GM10266 (cell line): Measurements from ENCODE around the gene C11orf65.

Experiments used
- DNase-seq: peaks from one replicate; pipeline ENCODE4 v3.0.0; 2012; ENCODE audit errors: extremely low spot score
- CTCF ChIP-seq: IDR thresholded peaks from 2 replicates; pipeline ENCODE4 v1.5.1; 2012; ENCODE audit warnings: mild to moderate bottlenecking, low read depth; ENCODE audit not compliant: control insufficient read depth, insufficient read depth; ENCODE audit errors: missing control alignments

Gene C11orf65

DNA sequence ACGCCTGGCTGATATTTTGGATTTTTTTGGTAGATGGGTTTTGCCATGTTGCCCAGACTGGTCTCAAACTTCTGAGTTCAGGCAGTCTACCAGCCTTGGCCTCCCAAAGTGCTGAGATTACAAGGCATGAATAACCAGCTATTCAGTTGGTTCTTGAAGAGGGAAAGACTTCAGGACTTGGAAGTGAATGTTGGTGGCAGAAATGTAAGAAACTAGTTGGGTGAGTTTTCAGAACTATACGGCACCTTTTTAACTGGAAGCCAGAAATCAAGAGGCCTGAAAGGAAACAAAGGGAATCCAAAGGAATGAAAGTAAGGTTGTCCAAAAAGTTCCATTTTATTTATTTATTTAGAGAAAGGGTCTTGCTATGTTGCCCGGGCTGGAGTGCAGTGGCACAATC, 28.0 kb upstream of the C11orf65 start:
- no peak for DNase-seq
- no peak for TF ChIP-seq CTCF

DNA sequence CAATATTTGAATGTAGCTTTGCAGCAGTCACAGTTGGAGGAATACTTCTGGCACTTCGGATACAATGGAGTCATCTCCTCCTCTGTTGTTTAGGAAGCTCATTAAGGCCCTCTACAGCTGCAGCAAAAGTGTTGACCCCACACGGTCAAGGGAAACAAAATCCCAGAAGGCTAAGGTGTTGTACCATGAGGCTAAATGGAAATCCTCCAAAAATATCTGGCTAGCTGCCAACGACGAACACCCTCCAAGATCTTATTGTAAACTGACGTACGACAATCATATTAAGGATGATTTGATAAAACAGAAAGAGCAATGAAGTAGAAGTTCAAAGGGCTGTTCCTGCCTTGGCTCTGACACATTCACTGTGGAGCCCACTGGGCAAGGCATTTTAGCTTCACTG, 26.9 kb upstream of the C11orf65 start:
- DNase-seq = no peak
- no peak for TF ChIP-seq CTCF

DNA sequence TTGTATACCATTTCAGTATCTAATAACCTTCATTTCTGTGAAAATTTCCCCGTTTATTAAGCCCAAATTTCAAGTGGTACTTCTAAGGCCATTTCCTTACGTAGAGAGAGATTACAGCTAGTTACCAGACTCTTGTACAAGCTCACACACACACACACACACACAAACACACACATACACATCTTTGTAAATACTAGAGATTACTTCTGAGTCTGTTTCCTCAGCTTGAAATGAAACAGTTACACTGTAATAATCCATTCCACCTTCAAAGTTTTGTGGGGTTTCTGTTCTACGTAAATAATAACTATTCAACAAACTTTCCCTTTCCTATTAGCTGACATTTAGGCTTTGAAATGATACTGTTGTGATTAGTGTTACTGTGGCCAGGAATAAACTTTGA, 24.6 kb upstream of the C11orf65 start:
- DNase-seq = no peak
- no peak for TF ChIP-seq CTCF

DNA sequence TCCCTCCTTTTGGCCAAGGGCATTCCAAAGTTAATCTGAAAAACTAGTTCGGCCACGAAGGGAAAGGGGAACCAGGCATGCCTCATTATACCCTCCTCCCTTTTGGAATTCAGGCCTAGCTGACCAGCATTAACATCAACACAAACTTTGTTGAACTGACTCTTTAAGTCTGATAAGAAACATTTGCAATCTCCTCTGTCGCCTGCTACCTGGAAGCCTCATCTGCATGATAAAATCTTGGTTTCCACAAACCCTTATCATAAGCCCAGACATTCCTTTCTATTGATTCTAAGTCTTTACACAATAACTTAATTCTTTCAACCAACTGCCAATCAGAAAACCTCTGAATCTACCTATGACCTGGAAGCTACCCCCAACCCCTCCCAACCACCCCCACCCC, 19.5 kb upstream of the C11orf65 start:
- TF ChIP-seq CTCF = no peak
- DNase-seq = no peak

DNA sequence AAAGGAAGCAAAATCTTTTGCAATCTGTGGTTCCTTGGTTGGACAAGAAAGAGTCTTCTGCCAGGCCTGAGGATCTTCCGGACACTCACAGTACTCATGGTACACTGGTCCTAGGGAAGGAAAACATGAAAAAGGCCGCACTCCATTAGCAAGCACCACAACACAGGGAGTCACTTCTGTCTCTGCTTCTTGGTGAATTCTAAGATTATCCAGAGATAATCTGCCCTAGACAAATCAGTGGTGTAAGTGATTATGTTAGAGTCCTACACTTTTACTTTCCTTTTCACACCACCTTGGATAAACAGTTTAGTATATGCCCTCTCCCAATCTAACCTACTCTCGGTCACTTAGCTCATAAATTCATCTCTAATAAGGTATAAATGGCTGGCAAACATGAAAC, 19.0 kb upstream of the C11orf65 start:
- no peak for DNase-seq
- no peak for TF ChIP-seq CTCF

GRCh38 chr11:108483163-108483562, 15.8 kb upstream of the C11orf65 start:
- no peak for TF ChIP-seq CTCF
- no peak for DNase-seq

- TF ChIP-seq CTCF = no peak
- no peak for DNase-seq
These were observed 7.5 kb upstream of the C11orf65 start for GRCh38 chr11:108474664-108475463.
